IMR-90 (cell line): ENCODE measurements around the gene THRA. TPM values are rescaled to one million over a fixed set of nuclear protein-coding genes. Genes with fewer than 3 reads are reported as not detected.

ENCODE experiments used
- ATAC-seq: fragments of 200-7000 bp; cut with Tn5 transposase; 2 replicates; pipeline ENCODE4 v1.9.1; 2020; ENCODE audit warnings: low read depth, mild to moderate bottlenecking, moderate library complexity
- BruUV-seq: library from RNA; stranded (reverse); fragments of 400-500 nt; replicated peaks from 2 replicates; lab custom pipeline; 2021; lab: Mats Ljungman, UMichigan
- CTCF ChIA-PET: fragments of 300-600 bp; formaldehyde crosslinking; extraction: SDS; loops from one replicate; lab custom pipeline; 2021; ENCODE audit warnings: antibody characterized with exemption; lab: Yijun Ruan, JAX
- POLR2A ChIA-PET: fragments of 300-600 bp; sonication (Branson Sonifier 250); formaldehyde crosslinking; loops from one replicate; lab custom pipeline; 2022; ENCODE audit warnings: antibody characterized with exemption; ENCODE audit not compliant: unreplicated experiment; lab: Charles Lee
- DNase-seq: peaks from one replicate; pipeline ENCODE4 v3.0.0; 2013
- H2AFZ ChIP-seq: replicated peaks from 2 replicates; pipeline ENCODE3; 2013; ENCODE audit warnings: low read length, mild to moderate bottlenecking; ENCODE audit not compliant: poor library complexity
- H2AK5ac ChIP-seq: 2 replicates; pipeline ENCODE4 v1.6.1; 2013; ENCODE audit warnings: low read depth, low read length, inconsistent platforms
- H2AK9ac ChIP-seq: replicated peaks from 2 replicates; pipeline ENCODE3; 2013; ENCODE audit warnings: mild to moderate bottlenecking, low read depth, low read length, moderate library complexity; ENCODE audit not compliant: poor library complexity
- H2BK120ac ChIP-seq: 2 replicates; pipeline ENCODE4 v1.6.1; 2013; ENCODE audit warnings: low read depth, low read length, inconsistent platforms
- H2BK15ac ChIP-seq: 3 replicates; pipeline ENCODE4 v1.6.1; 2013; ENCODE audit warnings: low read depth, low read length, inconsistent platforms
- H2BK20ac ChIP-seq: 2 replicates; pipeline ENCODE4 v1.6.1; 2013; ENCODE audit warnings: low read depth, mild to moderate bottlenecking, inconsistent platforms, low read length, moderate library complexity
- H2BK5ac ChIP-seq: 2 replicates; pipeline ENCODE4 v1.6.1; 2013; ENCODE audit warnings: mild to moderate bottlenecking, low read depth, low read length, inconsistent platforms; ENCODE audit not compliant: poor library complexity, severe bottlenecking
- H3K14ac ChIP-seq: replicated peaks from 2 replicates; pipeline ENCODE4 v1.6.1; 2013; ENCODE audit warnings: low read depth, low read length, inconsistent platforms
- H3K18ac ChIP-seq: 2 replicates; pipeline ENCODE4 v1.6.1; 2013; ENCODE audit warnings: low read depth, low read length, control low read depth
- H3K23ac ChIP-seq: 2 replicates; pipeline ENCODE4 v1.6.1; 2013; ENCODE audit warnings: low read depth, low read length, inconsistent platforms
- H3K27ac ChIP-seq: 2 replicates; pipeline ENCODE4 v1.5.1; 2013; ENCODE audit warnings: mild to moderate bottlenecking, control low read depth, low read length; ENCODE audit not compliant: insufficient read depth
- H3K27me3 ChIP-seq: 2 replicates; pipeline ENCODE4 v1.6.1; 2013; ENCODE audit warnings: low read length; ENCODE audit not compliant: control insufficient read depth, insufficient read depth
- H3K36me3 ChIP-seq: 2 replicates; pipeline ENCODE4 v1.6.1; 2013; ENCODE audit warnings: low read length, mixed read lengths; ENCODE audit not compliant: control insufficient read depth, insufficient read depth
- H3K4ac ChIP-seq: 2 replicates; pipeline ENCODE4 v1.6.1; 2013; ENCODE audit warnings: low read depth, low read length, inconsistent platforms
- H3K4me1 ChIP-seq: 2 replicates; pipeline ENCODE4 v1.6.1; 2013; ENCODE audit warnings: low read length, mixed read lengths; ENCODE audit not compliant: control insufficient read depth, insufficient read depth
- H3K4me2 ChIP-seq: 2 replicates; pipeline ENCODE4 v1.6.1; 2013; ENCODE audit warnings: low read depth, mild to moderate bottlenecking, control low read depth, low read length, moderate library complexity
- H3K4me3 ChIP-seq: 2 replicates; pipeline ENCODE4 v1.5.1; 2013; ENCODE audit warnings: low read depth, mild to moderate bottlenecking, control low read depth, low read length, moderate library complexity; ENCODE audit not compliant: insufficient read depth
- H3K56ac ChIP-seq: 2 replicates; pipeline ENCODE4 v1.6.1; 2013; ENCODE audit warnings: low read length, inconsistent platforms; ENCODE audit not compliant: insufficient read depth; ENCODE audit errors: extremely low read depth
- H3K79me1 ChIP-seq, 2 experiments: 2 replicates each; pipeline ENCODE4 v1.6.1; 2013; ENCODE audit warnings: low read length in 2 of 2, inconsistent platforms in 1 of 2, low read depth in 1 of 2
- H3K9ac ChIP-seq: 2 replicates; pipeline ENCODE4 v1.6.1; 2013; ENCODE audit warnings: low read depth, low read length, control low read depth
- H3K9me1 ChIP-seq: 2 replicates; pipeline ENCODE4 v1.6.1; 2013; ENCODE audit warnings: low read length, inconsistent platforms; ENCODE audit not compliant: insufficient read depth
- H3K9me3 ChIP-seq: 2 replicates; pipeline ENCODE4 v1.6.1; 2013; ENCODE audit warnings: low read length; ENCODE audit not compliant: control insufficient read depth, insufficient read depth
- H4K20me1 ChIP-seq: 2 replicates; pipeline ENCODE4 v1.6.1; 2013; ENCODE audit warnings: low read length, inconsistent platforms; ENCODE audit not compliant: insufficient read depth
- H4K5ac ChIP-seq: 2 replicates; pipeline ENCODE4 v1.6.1; 2013; ENCODE audit warnings: mild to moderate bottlenecking, low read depth, low read length, control low read depth
- H4K8ac ChIP-seq, 2 experiments: 2 replicates each; pipeline ENCODE4 v1.6.1; 2013; ENCODE audit warnings: low read depth in 2 of 2, low read length in 2 of 2, control low read depth in 1 of 2, inconsistent platforms in 1 of 2
- H4K91ac ChIP-seq: 2 replicates; pipeline ENCODE4 v1.6.1; 2013; ENCODE audit warnings: low read depth, low read length, inconsistent platforms; ENCODE audit not compliant: insufficient read depth
- FOS ChIP-seq: fragments of 150-350 bp; IDR thresholded peaks from 2 replicates; pipeline ENCODE4 v1.6.1; 2016; ENCODE audit warnings: low read depth, low read length
- MXI1 ChIP-seq: IDR thresholded peaks from 2 replicates; pipeline ENCODE4 v1.6.1; 2012; ENCODE audit warnings: low read depth, mild to moderate bottlenecking, low read length, moderate library complexity, borderline replicate concordance
- POLR2A ChIP-seq: IDR thresholded peaks from 2 replicates; pipeline ENCODE4 v1.6.1; 2012; ENCODE audit warnings: mild to moderate bottlenecking, low read depth, low read length
- RCOR1 ChIP-seq: IDR thresholded peaks from 2 replicates; pipeline ENCODE4 v1.6.1; 2012; ENCODE audit warnings: mild to moderate bottlenecking, low read length, improper control_type of control experiment; ENCODE audit not compliant: insufficient replicate concordance
- WGBS, 2 experiments: methylation state at CpG; one replicate each; pipeline versions ENCODE4 v1.1.5 to v1.1.7; 2013; ENCODE audit warnings: missing lambda C conversion rate in 2 of 2; ENCODE audit not compliant: insufficient read length in 1 of 2; ENCODE audit errors: extremely low coverage in 2 of 2; 5-methylcytosine and 5-hydroxymethylcytosine counted together
- dilution Hi-C: fragments of 300-500 bp; cut with HindIII; formaldehyde crosslinking; loops from one replicate; pipeline ENCODE4 v1.14.3; 2018; ENCODE audit warnings: low sequenced_read_pairs; ENCODE audit not compliant: unreplicated experiment
- in situ Hi-C: fragments of 300-500 bp; cut with MboI; formaldehyde crosslinking; loops from 3 replicates; pipeline ENCODE4 v1.14.3; 2019; ENCODE audit warnings: low sequenced_read_pairs, inconsistent platforms, mixed read lengths
- intact Hi-C: fragments of 100-400 bp; cut with micrococcal nuclease; formaldehyde crosslinking; loops from 2 replicates; pipeline ENCODE4 v1.10.0; 2022
- polyA plus RNA-seq, 3 experiments: library from polyadenylated mRNA; depleted of rRNA; stranded (reverse); fragments of >200 nt; gene quantifications; 2 replicates each; pipeline ENCODE4 v1.2.3, GENCODE V29; 2012; ENCODE audit warnings: low replicate concordance in 1 of 3
- total RNA-seq: library from RNA; depleted of rRNA; stranded (reverse); fragments of >200 nt; gene quantifications from 2 replicates; pipeline ENCODE4 v1.2.3, GENCODE V29; 2012
- TF ChIP-seq, protein P1 (sequence below): fragments of 150-350 bp; IDR thresholded peaks from 2 replicates; pipeline ENCODE4 v1.6.1; 2017; ENCODE audit warnings: mild to moderate bottlenecking, antibody characterized with exemption, low read length, low read depth

The THRA gene
- total and polyA plus RNA-seq, 2 of the 4 experiments (the other 2 are of a cell fraction): 22.0 to 23.4 TPM

GRCh38 chr17:40025559-40025958 lies 37.2 kb upstream of the THRA start:
- Histone ChIP-seq H3K18ac (no peak overlapping the region), H3K9me3 (no peaks in the 10 kb centered on the region), H4K8ac (no peak overlapping the region), H2AK9ac (no peak overlapping the region), H2BK120ac (no peak overlapping the region), H4K20me1 (no peaks in the 10 kb centered on the region), H2BK20ac (no peak overlapping the region), H3K9ac (no peak overlapping the region), H3K27ac (no peak overlapping the region), H4K91ac (no peak overlapping the region), H3K23ac (no peak overlapping the region), H2AK5ac (no peak overlapping the region), H4K5ac (no peak overlapping the region), H3K79me1 (no peaks in the 10 kb centered on the region), H3K9me1 (peaks cover 2% of the 10 kb centered on the region; the same call in 1 of the 2 replicates), H2BK15ac (no peak overlapping the region), H3K36me3 (peaks cover 41% of the 10 kb centered on the region), H3K4me3 (no peak overlapping the region), H3K27me3 (no peaks in the 10 kb centered on the region), H2BK5ac (no peak overlapping the region), H2AFZ (no peak overlapping the region), H3K4me2 (no peak overlapping the region), H3K4me1 (peaks cover 19% of the 10 kb centered on the region), H3K56ac (no peak overlapping the region), H3K14ac (no peak overlapping the region), H3K4ac (0 out of 2 replicates have a peak overlapping the region, but pooled peaks have one; percentile 16)
- DNase-seq: no peak
- ChIA-PET POLR2A (no interaction called here), CTCF (interaction anchor here (0.5 to 1.1 kb wide), 2 partner anchors 12 to 121 kb away, joined by 4 read pairs; no protein-coding TSS in a partner anchor)
- dilution Hi-C loops (no loop called here), intact Hi-C loops (no loop called here), in situ Hi-C loops (loop anchor here (10.0 kb wide), 1 partner anchor 259 kb away; the partner anchor contains the start of gene CDC6)
- ATAC-seq: no peak
- TF ChIP-seq POLR2A: no peak
- no peak for TF ChIP-seq MXI1
- TF ChIP-seq, protein P1, sequence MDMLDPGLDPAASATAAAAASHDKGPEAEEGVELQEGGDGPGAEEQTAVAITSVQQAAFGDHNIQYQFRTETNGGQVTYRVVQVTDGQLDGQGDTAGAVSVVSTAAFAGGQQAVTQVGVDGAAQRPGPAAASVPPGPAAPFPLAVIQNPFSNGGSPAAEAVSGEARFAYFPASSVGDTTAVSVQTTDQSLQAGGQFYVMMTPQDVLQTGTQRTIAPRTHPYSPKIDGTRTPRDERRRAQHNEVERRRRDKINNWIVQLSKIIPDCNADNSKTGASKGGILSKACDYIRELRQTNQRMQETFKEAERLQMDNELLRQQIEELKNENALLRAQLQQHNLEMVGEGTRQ: no peak
- no peak for TF ChIP-seq FOS
- no peak for TF ChIP-seq RCOR1
- no TSS peak for BruUV-seq
- 60% methylated on average over 1 of the region's 2 CpGs; no CpG with 5 or more reads in 1 of the 2 experiments for WGBS, 2 experiments
